K562 (cell line): ENCODE data around the gene CTIF. TPM values are rescaled to one million over a fixed set of nuclear protein-coding genes. Genes with fewer than 3 reads are reported as not detected.

Experiments
- ATAC-seq: fragments of 200-7000 bp; cut with Tn5 transposase; 3 replicates; pipeline ENCODE4 v1.9.1; 2020; ENCODE audit warnings: moderate library complexity
- BruUV-seq: library from RNA; stranded (reverse); fragments of 400-500 nt; replicated peaks from 2 replicates; lab custom pipeline; 2021; lab: Mats Ljungman, UMichigan
- CTCF ChIA-PET: fragments of 300-600 bp; formaldehyde crosslinking; extraction: SDS; loops from one replicate; lab custom pipeline; 2021; ENCODE audit warnings: low intra/inter-chr PET ratio; lab: Yijun Ruan, JAX
- POLR2A ChIA-PET: fragments of 300-600, 350-650 bp; sonication (Branson Sonifier 250); formaldehyde crosslinking; extraction: SDS; loops from one replicate; lab custom pipeline; 2021; ENCODE audit warnings: antibody characterized with exemption, inconsistent platforms; lab: Yijun Ruan, JAX
- DNase-seq, 4 experiments: peaks; one replicate each; pipeline versions ENCODE4 v3.0.0 to v3.0.0-alpha.2; 2011 to 2018; ENCODE audit warnings: low spot score in 3 of 4, mixed read lengths in 3 of 4; ENCODE audit errors: extremely low read depth in 1 of 4
- FAIRE-seq: peaks from 2 replicates; lab custom pipeline; 2011; peaks lifted over from hg19 to GRCh38; lab: Jason Lieb, UNC
- H2AFZ ChIP-seq: 2 replicates; pipeline ENCODE4 v1.6.0; 2011; ENCODE audit warnings: low read depth, low read length, control low read depth, inconsistent platforms
- H3K27ac ChIP-seq: fragments of 200-600 bp; 3 replicates; pipeline ENCODE4 v1.8.0; 2011; ENCODE audit warnings: low read depth, mild to moderate bottlenecking, control low read depth, inconsistent platforms, low read length, moderate library complexity, mixed read lengths; ENCODE audit errors: extremely low read depth
- H3K27me3 ChIP-seq, 2 experiments: fragments of 300-600 bp in 1 of 2; 2 replicates in 1 of 2; 3 replicates in 1 of 2; pipeline versions ENCODE4 v1.6.0 to v1.8.0; 2011; ENCODE audit warnings: inconsistent platforms in 2 of 2, low read length in 2 of 2, mild to moderate bottlenecking in 1 of 2, mixed read lengths in 1 of 2, moderate library complexity in 1 of 2; ENCODE audit not compliant: control insufficient read depth in 2 of 2, insufficient read depth in 2 of 2
- H3K36me3 ChIP-seq: fragments of 300-600 bp; 3 replicates; pipeline ENCODE4 v1.8.0; 2011; ENCODE audit warnings: mild to moderate bottlenecking, low read length, inconsistent platforms; ENCODE audit not compliant: control insufficient read depth, insufficient read depth
- H3K4me1 ChIP-seq, 2 experiments: fragments of 200-600 bp in 1 of 2; replicated peaks in 1 of 2; 2 replicates in 1 of 2; 3 replicates in 1 of 2; pipeline versions ENCODE4 v1.5.1 to v1.8.0; 2011; ENCODE audit warnings: inconsistent platforms in 2 of 2, low read length in 2 of 2, mild to moderate bottlenecking in 1 of 2, mixed read lengths in 1 of 2, moderate library complexity in 1 of 2; ENCODE audit not compliant: control insufficient read depth in 2 of 2, insufficient read depth in 2 of 2
- H3K4me2 ChIP-seq: 2 replicates; pipeline ENCODE4 v1.6.1; 2011; ENCODE audit warnings: low read length, control low read depth, inconsistent platforms, mixed read lengths; ENCODE audit not compliant: insufficient read depth
- H3K4me3 ChIP-seq: fragments of 200-600 bp; sonication (generic), shearing (Covaris generic); 2 replicates; pipeline ENCODE4 v1.5.1; 2016; ENCODE audit warnings: control low read depth, inconsistent platforms
- H3K79me2 ChIP-seq: fragments of 200-600 bp; 3 replicates; pipeline ENCODE4 v1.8.0; 2011; ENCODE audit warnings: low read length, inconsistent platforms; ENCODE audit not compliant: control insufficient read depth, insufficient read depth
- H3K9ac ChIP-seq, 2 experiments: 2 replicates each; pipeline versions ENCODE4 v1.6.0 to v1.6.1; 2011; ENCODE audit warnings: low read depth in 2 of 2, low read length in 2 of 2, control low read depth in 1 of 2, inconsistent platforms in 1 of 2, mild to moderate bottlenecking in 1 of 2, mixed read lengths in 1 of 2; ENCODE audit not compliant: insufficient read depth in 1 of 2
- H3K9me1 ChIP-seq: one replicate; pipeline ENCODE4 v1.6.0; 2011; ENCODE audit warnings: inconsistent platforms, mild to moderate bottlenecking, low read length, moderate library complexity; ENCODE audit not compliant: control insufficient read depth, insufficient read depth
- H3K9me3 ChIP-seq: replicated peaks from 2 replicates; pipeline ENCODE4 v1.5.1; 2011; ENCODE audit warnings: low read depth, low read length, inconsistent platforms; ENCODE audit not compliant: control insufficient read depth, insufficient read depth
- H4K20me1 ChIP-seq: replicated peaks from 2 replicates; pipeline ENCODE4 v1.6.1; 2011; ENCODE audit warnings: low read length, inconsistent platforms, mixed read lengths; ENCODE audit not compliant: control insufficient read depth, insufficient read depth
- ELF2 ChIP-seq: fragments of 250-450 bp; sonication (Bioruptor Pico); IDR thresholded peaks from 2 replicates; pipeline ENCODE4 v1.5.0; 2021; ENCODE audit warnings: mild to moderate bottlenecking
- KDM1A ChIP-seq, 2 experiments: fragments of 450-650 bp; IDR thresholded peaks; 2 replicates each; pipeline ENCODE4 v1.6.1; 2016; ENCODE audit warnings: mild to moderate bottlenecking in 2 of 2
- NBN ChIP-seq: fragments of 450-650 bp; IDR thresholded peaks from 2 replicates; pipeline ENCODE4 v1.6.1; 2016; ENCODE audit warnings: low read depth, mild to moderate bottlenecking
- PREB ChIP-seq: sonication (generic); formaldehyde crosslinking; IDR thresholded peaks from 2 replicates; pipeline ENCODE4 v1.8.1; 2023; ENCODE audit warnings: mild to moderate bottlenecking, missing genetic modification reagents
- ZFPM2 ChIP-seq: fragments of 250-450 bp; sonication (Bioruptor Pico); IDR thresholded peaks from 2 replicates; pipeline ENCODE4 v1.5.1; 2022; ENCODE audit warnings: mild to moderate bottlenecking
- ZNF143 ChIP-seq: sonication (generic); formaldehyde crosslinking; IDR thresholded peaks from 2 replicates; pipeline ENCODE4 v1.9.0; 2022; ENCODE audit warnings: mild to moderate bottlenecking, missing genetic modification reagents
- ZNF24 ChIP-seq: fragments of 450-650 bp; IDR thresholded peaks from 2 replicates; pipeline ENCODE4 v1.6.1; 2016
- ZNF589 ChIP-seq: fragments of 200-800 bp; sonication (Bioruptor generic); IDR thresholded peaks from 2 replicates; pipeline ENCODE4 v1.6.1; 2016; ENCODE audit warnings: low read depth, missing genetic modification characterization, missing compliant biosample characterization
- ZNF639 ChIP-seq, 2 experiments: fragments of 200-800 bp in 1 of 2; sonication (Bioruptor generic) in 1 of 2; sonication (generic) in 1 of 2; formaldehyde crosslinking in 1 of 2; IDR thresholded peaks in 1 of 2; conservative IDR thresholded peaks in 1 of 2; 2 replicates each; pipeline versions ENCODE4 v1.5.0 to v1.6.1; 2016 to 2020; ENCODE audit warnings: missing compliant biosample characterization in 1 of 2, missing genetic modification characterization in 1 of 2, missing genetic modification reagents in 1 of 2
- WGBS: fragments of 100-300 bp; shearing (Covaris generic); methylation state at CpG from one replicate; pipeline ENCODE4 v1.1.6; 2016; ENCODE audit warnings: low coverage, mixed read lengths; ENCODE audit not compliant: insufficient coverage; ENCODE audit errors: missing lambda C conversion rate; 5-methylcytosine and 5-hydroxymethylcytosine counted together
- in situ Hi-C: fragments of 300-500 bp; cut with MboI; formaldehyde crosslinking; loops from 4 replicates; pipeline ENCODE4 v1.15.0; 2018; ENCODE audit warnings: inconsistent platforms, mixed read lengths
- intact Hi-C: fragments of 100-400 bp; cut with micrococcal nuclease; formaldehyde crosslinking; loops from 2 replicates; pipeline ENCODE4 v1.14.2; 2022
- polyA plus RNA-seq, 8 experiments: library from polyadenylated mRNA; depleted of rRNA in 4 of 8; stranded (reverse) in 5 of 8; unstranded in 3 of 8; fragments of >200 nt; fragmentation: Nextera tagmentation in 2 of 8; fragmentation: Illumina TruSeq in 1 of 8; extraction: Ambion mirVana in 2 of 8; extraction: Trizol in 1 of 8; gene quantifications; 2 replicates each; pipeline versions ENCODE4 v1.2.1 to v1.2.3, GENCODE V29; 2011 to 2014; ENCODE audit warnings: inconsistent platforms in 1 of 8, missing spikeins in 1 of 8
- total RNA-seq, 7 experiments: library from RNA; depleted of rRNA in 6 of 7; stranded (reverse); fragments of >200 nt in 6 of 7; fragmentation: Illumina TruSeq in 2 of 7; extraction: Trizol in 2 of 7; gene quantifications; 2 replicates each; pipeline versions ENCODE4 v1.2.1 to v1.2.3, GENCODE V29; 2011 to 2021; ENCODE audit warnings: low replicate concordance in 1 of 7
- TF ChIP-seq, protein P1 (sequence below): fragments of 250-450 bp; sonication (Bioruptor Pico); IDR thresholded peaks from 2 replicates; pipeline ENCODE4 v1.8.0; 2021; ENCODE audit warnings: moderate library complexity, mild to moderate bottlenecking, inconsistent platforms
- TF ChIP-seq, protein P2 (sequence below): IDR thresholded peaks from 2 replicates; pipeline ENCODE4 v1.6.1; 2011; ENCODE audit warnings: borderline replicate concordance, low read depth, mild to moderate bottlenecking, moderate library complexity, low read length; ENCODE audit not compliant: insufficient read depth, poor library complexity, severe bottlenecking

Gene CTIF
- total and polyA plus RNA-seq, 9 of the 15 experiments (the other 6 are each of a cell fraction or from before 2014, with no cell fraction given): 0.17 to 11.5 (median 2.2) TPM

GRCh38 chr18:48757906-48758305 lies 219.1 kb downstream of the CTIF start:
- intact Hi-C loops (no loop called here), in situ Hi-C loops (no loop called here)
- H3K27me3 ChIP-seq: no peaks in the 10 kb centered on the region
- no peaks in the 10 kb centered on the region for H3K36me3 ChIP-seq
- no peak overlapping the region for H2AFZ ChIP-seq
- POLR2A ChIA-PET: no interaction called here
- no CpG with 5 or more reads among the region's 13 CpGs for whole genome bisulfite sequencing
- H3K9me3 ChIP-seq: no peaks in the 10 kb centered on the region
- DNase-seq (no peak), ATAC-seq (no peak), FAIRE-seq (no peak)
- CTCF ChIA-PET: no interaction called here
- no peaks in the 10 kb centered on the region; a peak in 1 of 5 replicates for H3K4me1 ChIP-seq
- H3K79me2 ChIP-seq: no peaks in the 10 kb centered on the region
- H3K9ac ChIP-seq: no peak overlapping the region
- BruUV-seq: no TSS peak
- no peaks in the 10 kb centered on the region for H4K20me1 ChIP-seq
- H3K9me1 ChIP-seq: no peaks in the 10 kb centered on the region
- H3K27ac ChIP-seq: no peak overlapping the region
- no peak overlapping the region for H3K4me2 ChIP-seq
- no peak overlapping the region for H3K4me3 ChIP-seq
- no peak for TF ChIP-seq ZNF24
- TF ChIP-seq, all 486 proteins: peak for 0

DNA sequence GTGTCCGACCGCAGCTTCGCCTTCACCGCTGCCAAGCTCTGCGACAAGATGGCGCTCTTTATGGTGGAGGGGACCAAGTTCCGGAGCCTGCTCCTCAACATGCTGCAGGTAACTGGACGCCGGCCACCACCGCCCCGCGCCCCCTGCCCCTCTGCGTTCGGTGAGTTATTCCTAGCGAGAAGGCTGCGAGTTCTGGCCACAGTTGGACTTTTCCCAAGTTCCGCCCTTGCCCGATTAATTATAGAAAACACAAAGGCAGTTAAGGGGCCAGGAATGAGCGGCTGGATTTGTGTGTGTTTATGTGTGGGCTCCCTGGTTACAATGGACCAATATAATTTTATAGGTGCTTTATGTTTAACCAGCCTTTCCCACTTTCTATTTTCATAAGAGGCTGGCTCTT lies 222.8 kb downstream of the CTIF start:
- DNase-seq (no peak), ATAC-seq (no peak), FAIRE-seq (no peak)
- H4K20me1 ChIP-seq: no peaks in the 10 kb centered on the region
- H3K9me3 ChIP-seq: no peaks in the 10 kb centered on the region
- no peak overlapping the region for H2AFZ ChIP-seq
- CTCF ChIA-PET: no interaction called here
- WGBS: 84% methylated on average over 8 of the region's 19 CpGs
- H3K27me3 ChIP-seq: no peaks in the 10 kb centered on the region
- H3K9ac ChIP-seq: 0 out of 4 replicates have a peak overlapping the region, but pooled peaks of 1 of the 2 experiments have one; percentile 6
- H3K4me2 ChIP-seq: no peak overlapping the region
- H3K9me1 ChIP-seq: no peaks in the 10 kb centered on the region
- intact Hi-C loops: no loop called here
- in situ Hi-C loops: no loop called here
- H3K4me3 ChIP-seq: no peak overlapping the region
- no peaks in the 10 kb centered on the region; a peak in 1 of 5 replicates for H3K4me1 ChIP-seq
- no peaks in the 10 kb centered on the region for H3K79me2 ChIP-seq
- BruUV-seq: no TSS peak
- POLR2A ChIA-PET: interaction anchor here (0.6 kb wide), 1 partner anchor 471 kb away, joined by 3 read pairs; no protein-coding TSS in a partner anchor
- H3K36me3 ChIP-seq: no peaks in the 10 kb centered on the region
- no peak overlapping the region for H3K27ac ChIP-seq
- TF ChIP-seq NBN (no peak), KDM1A (IDR thresholded peaks at IDR 0.05) (no peak), ZNF639 (CRISPR knock-in tag; conservative IDR thresholded peaks at IDR 0.05 in 1 of 2, IDR thresholded peaks at IDR 0.05 in 1 of 2) (no peak), ELF2 (CRISPR knock-in tag) (no peak), ZNF589 (no peak), ZFPM2 (CRISPR knock-in tag) (no peak), PREB (CRISPR knock-in tag) (no peak), ZNF143 (no peak)
- TF ChIP-seq, protein P1, sequence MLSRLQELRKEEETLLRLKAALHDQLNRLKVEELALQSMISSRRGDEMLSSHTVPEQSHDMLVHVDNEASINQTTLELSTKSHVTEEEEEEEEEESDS (CRISPR knock-in tag): no peak
- TF ChIP-seq, protein P2, sequence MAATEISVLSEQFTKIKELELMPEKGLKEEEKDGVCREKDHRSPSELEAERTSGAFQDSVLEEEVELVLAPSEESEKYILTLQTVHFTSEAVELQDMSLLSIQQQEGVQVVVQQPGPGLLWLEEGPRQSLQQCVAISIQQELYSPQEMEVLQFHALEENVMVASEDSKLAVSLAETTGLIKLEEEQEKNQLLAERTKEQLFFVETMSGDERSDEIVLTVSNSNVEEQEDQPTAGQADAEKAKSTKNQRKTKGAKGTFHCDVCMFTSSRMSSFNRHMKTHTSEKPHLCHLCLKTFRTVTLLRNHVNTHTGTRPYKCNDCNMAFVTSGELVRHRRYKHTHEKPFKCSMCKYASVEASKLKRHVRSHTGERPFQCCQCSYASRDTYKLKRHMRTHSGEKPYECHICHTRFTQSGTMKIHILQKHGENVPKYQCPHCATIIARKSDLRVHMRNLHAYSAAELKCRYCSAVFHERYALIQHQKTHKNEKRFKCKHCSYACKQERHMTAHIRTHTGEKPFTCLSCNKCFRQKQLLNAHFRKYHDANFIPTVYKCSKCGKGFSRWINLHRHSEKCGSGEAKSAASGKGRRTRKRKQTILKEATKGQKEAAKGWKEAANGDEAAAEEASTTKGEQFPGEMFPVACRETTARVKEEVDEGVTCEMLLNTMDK: no peak
